WTC11 (cell line): ENCODE results near the gene EEF1A1. TPM values are rescaled to one million over a fixed set of nuclear protein-coding genes. Genes with fewer than 3 reads are reported as not detected.
"Not testable (repeated sequence)": the region's sequence is repeated elsewhere in the genome, so short reads cannot be mapped to it uniquely, and the experiment has no call there.

Experiments used
- ATAC-seq: fragments of 200-7000 bp; cut with Tn5 transposase; 2 replicates; pipeline ENCODE4 v1.10.0; 2021; ENCODE audit warnings: mild to moderate bottlenecking, moderate library complexity
- CTCF ChIA-PET: fragments of 300-600 bp; sonication (Branson Sonifier 250); formaldehyde crosslinking; loops from one replicate; lab custom pipeline; 2021; ENCODE audit warnings: antibody characterized with exemption; lab: Charles Lee
- POLR2A ChIA-PET: fragments of 350-600 bp; sonication (Branson Sonifier 250); formaldehyde crosslinking; loops from one replicate; lab custom pipeline; 2021; ENCODE audit warnings: antibody characterized with exemption; lab: Charles Lee
- DNase-seq: peaks from one replicate; pipeline ENCODE4 v3.0.0; 2021; ENCODE audit warnings: low spot score
- H3K27ac Mint-ChIP-seq: 2 replicates; pipeline ENCODE4 v1.8.0; 2021; ENCODE audit warnings: mixed read lengths
- H3K27me3 Mint-ChIP-seq: 2 replicates; pipeline ENCODE4 v1.8.0; 2021; ENCODE audit warnings: low read depth, mild to moderate bottlenecking, moderate library complexity, mixed read lengths
- H3K36me3 Mint-ChIP-seq: 2 replicates; pipeline ENCODE4 v1.8.0; 2021; ENCODE audit warnings: mixed read lengths
- H3K4me1 Mint-ChIP-seq: 2 replicates; pipeline ENCODE4 v1.8.0; 2022; ENCODE audit warnings: mixed read lengths
- H3K4me3 Mint-ChIP-seq: 2 replicates; pipeline ENCODE4 v1.8.0; 2021; ENCODE audit warnings: mild to moderate bottlenecking, moderate library complexity, mixed read lengths
- H3K9me3 Mint-ChIP-seq: 2 replicates; pipeline ENCODE4 v1.8.0; 2021; ENCODE audit warnings: mixed read lengths
- GABPB1 ChIP-seq: sonication (generic); formaldehyde crosslinking; IDR thresholded peaks from 2 replicates; pipeline ENCODE4 v1.8.1; 2023; ENCODE audit warnings: mild to moderate bottlenecking, missing genetic modification reagents
- IRF2 ChIP-seq: sonication (generic); formaldehyde crosslinking; IDR thresholded peaks from 2 replicates; pipeline ENCODE4 v1.8.0; 2022; ENCODE audit warnings: low read depth, missing genetic modification reagents, borderline replicate concordance
- MYBL2 ChIP-seq: sonication (generic); formaldehyde crosslinking; IDR thresholded peaks from 2 replicates; pipeline ENCODE4 v1.8.1; 2023; ENCODE audit warnings: mild to moderate bottlenecking, moderate library complexity, missing genetic modification reagents
- NFE2L1 ChIP-seq: sonication (generic); formaldehyde crosslinking; IDR thresholded peaks from 2 replicates; pipeline ENCODE4 v1.8.1; 2023; ENCODE audit warnings: missing genetic modification reagents
- ZNF423 ChIP-seq: fragments of 250-450 bp; sonication (Bioruptor Pico); IDR thresholded peaks from 2 replicates; pipeline ENCODE4 v2.1.2; 2022; ENCODE audit warnings: mild to moderate bottlenecking, moderate library complexity
- ZNF671 ChIP-seq: fragments of 250-450 bp; sonication (Bioruptor Pico); IDR thresholded peaks from 2 replicates; pipeline ENCODE4 v1.8.0; 2021; ENCODE audit warnings: mild to moderate bottlenecking
- total RNA-seq: library from RNA; stranded (reverse); gene quantifications from 3 replicates; pipeline ENCODE4 v1.2.3, GENCODE V29; 2021
- TF ChIP-seq, protein P1 (sequence below): fragments of 250-450 bp; sonication (Bioruptor Pico); IDR thresholded peaks from 2 replicates; pipeline ENCODE4 v1.8.0; 2021; ENCODE audit warnings: mild to moderate bottlenecking
- TF ChIP-seq, protein P2 (sequence below): sonication (generic); formaldehyde crosslinking; IDR thresholded peaks from 2 replicates; pipeline ENCODE4 v1.8.1; 2022; ENCODE audit warnings: low read depth, mild to moderate bottlenecking, moderate library complexity, missing genetic modification reagents, borderline replicate concordance
- TF ChIP-seq, protein P3 (sequence below): fragments of 250-450 bp; sonication (Bioruptor Pico); IDR thresholded peaks from 2 replicates; pipeline ENCODE4 v2.1.2; 2022; ENCODE audit warnings: mild to moderate bottlenecking, moderate library complexity
- TF ChIP-seq, protein P4 (sequence below): sonication (generic); formaldehyde crosslinking; IDR thresholded peaks from 2 replicates; pipeline ENCODE4 v1.8.0; 2022; ENCODE audit warnings: missing genetic modification reagents
- TF ChIP-seq, protein P5 (sequence below): sonication (generic); formaldehyde crosslinking; conservative IDR thresholded peaks from 2 replicates; pipeline ENCODE4 v1.8.1; 2023; ENCODE audit warnings: mild to moderate bottlenecking, low read depth, missing genetic modification reagents, moderate library complexity
- TF ChIP-seq, protein P6 (sequence below): fragments of 250-450 bp; sonication (Bioruptor Pico); IDR thresholded peaks from 2 replicates; pipeline ENCODE4 v1.9.0; 2021; ENCODE audit warnings: moderate library complexity, mild to moderate bottlenecking, inconsistent platforms, borderline replicate concordance
- TF ChIP-seq, protein P7 (sequence below): sonication (generic); formaldehyde crosslinking; IDR thresholded peaks from 2 replicates; pipeline ENCODE4 v1.8.1; 2023; ENCODE audit warnings: mild to moderate bottlenecking, missing genetic modification reagents

EEF1A1 gene
- total RNA-seq, 1 experiment from 2014 or later, result 11,564 TPM

DNA sequence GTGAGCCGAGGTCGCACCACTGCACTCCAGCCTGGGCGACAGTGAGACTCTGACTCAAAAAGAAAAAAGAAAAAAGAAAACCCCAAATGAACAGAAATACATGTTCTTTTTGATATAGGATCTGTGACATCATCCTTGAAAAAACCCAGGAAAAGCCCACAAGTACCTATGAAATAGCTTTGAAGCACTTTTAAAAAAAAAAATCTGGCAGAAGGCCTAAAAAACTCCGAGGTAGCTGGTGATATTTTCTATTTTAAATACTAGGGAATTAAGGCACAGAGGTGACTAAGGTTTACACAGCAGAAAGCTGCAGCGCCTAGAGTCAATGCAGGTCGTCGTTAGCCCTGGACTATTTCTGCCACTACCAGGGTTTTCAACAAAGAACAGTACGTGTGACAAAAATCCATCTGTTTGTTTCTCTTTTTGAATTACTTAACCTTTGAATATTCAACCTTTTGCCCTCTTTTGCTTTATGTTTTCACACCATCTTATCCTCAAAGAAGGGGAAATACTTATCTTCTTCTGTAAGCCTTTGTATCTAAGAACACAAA lies 39.4 kb upstream of the EEF1A1 start:
- ATAC-seq, result no peak
- Mint-ChIP-seq H3K27ac (no peak overlapping the region), H3K36me3 (no peaks in the 10 kb centered on the region), H3K27me3 (no peaks in the 10 kb centered on the region), H3K4me1 (peaks cover 34% of the 10 kb centered on the region), H3K4me3 (no peak overlapping the region), H3K9me3 (no peaks in the 10 kb centered on the region)
- no peak for TF ChIP-seq ZNF671 (CRISPR knock-in tag)
- no peak for TF ChIP-seq NFE2L1
- TF ChIP-seq GABPB1 (CRISPR knock-in tag), result no peak
- no peak for TF ChIP-seq ZNF423
- TF ChIP-seq, protein P1, sequence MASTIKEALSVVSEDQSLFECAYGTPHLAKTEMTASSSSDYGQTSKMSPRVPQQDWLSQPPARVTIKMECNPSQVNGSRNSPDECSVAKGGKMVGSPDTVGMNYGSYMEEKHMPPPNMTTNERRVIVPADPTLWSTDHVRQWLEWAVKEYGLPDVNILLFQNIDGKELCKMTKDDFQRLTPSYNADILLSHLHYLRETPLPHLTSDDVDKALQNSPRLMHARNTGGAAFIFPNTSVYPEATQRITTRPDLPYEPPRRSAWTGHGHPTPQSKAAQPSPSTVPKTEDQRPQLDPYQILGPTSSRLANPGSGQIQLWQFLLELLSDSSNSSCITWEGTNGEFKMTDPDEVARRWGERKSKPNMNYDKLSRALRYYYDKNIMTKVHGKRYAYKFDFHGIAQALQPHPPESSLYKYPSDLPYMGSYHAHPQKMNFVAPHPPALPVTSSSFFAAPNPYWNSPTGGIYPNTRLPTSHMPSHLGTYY (CRISPR knock-in tag), result no peak
- TF ChIP-seq, protein P2, sequence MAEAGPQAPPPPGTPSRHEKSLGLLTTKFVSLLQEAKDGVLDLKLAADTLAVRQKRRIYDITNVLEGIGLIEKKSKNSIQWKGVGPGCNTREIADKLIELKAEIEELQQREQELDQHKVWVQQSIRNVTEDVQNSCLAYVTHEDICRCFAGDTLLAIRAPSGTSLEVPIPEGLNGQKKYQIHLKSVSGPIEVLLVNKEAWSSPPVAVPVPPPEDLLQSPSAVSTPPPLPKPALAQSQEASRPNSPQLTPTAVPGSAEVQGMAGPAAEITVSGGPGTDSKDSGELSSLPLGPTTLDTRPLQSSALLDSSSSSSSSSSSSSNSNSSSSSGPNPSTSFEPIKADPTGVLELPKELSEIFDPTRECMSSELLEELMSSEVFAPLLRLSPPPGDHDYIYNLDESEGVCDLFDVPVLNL (CRISPR knock-in tag), result no peak
- TF ChIP-seq, protein P3, sequence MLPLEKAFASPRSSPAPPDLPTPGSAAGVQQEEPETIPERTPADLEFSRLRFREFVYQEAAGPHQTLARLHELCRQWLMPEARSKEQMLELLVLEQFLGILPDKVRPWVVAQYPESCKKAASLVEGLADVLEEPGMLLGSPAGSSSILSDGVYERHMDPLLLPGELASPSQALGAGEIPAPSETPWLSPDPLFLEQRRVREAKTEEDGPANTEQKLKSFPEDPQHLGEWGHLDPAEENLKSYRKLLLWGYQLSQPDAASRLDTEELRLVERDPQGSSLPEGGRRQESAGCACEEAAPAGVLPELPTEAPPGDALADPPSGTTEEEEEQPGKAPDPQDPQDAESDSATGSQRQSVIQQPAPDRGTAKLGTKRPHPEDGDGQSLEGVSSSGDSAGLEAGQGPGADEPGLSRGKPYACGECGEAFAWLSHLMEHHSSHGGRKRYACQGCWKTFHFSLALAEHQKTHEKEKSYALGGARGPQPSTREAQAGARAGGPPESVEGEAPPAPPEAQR (CRISPR knock-in tag), result no peak
- TF ChIP-seq, protein P4, sequence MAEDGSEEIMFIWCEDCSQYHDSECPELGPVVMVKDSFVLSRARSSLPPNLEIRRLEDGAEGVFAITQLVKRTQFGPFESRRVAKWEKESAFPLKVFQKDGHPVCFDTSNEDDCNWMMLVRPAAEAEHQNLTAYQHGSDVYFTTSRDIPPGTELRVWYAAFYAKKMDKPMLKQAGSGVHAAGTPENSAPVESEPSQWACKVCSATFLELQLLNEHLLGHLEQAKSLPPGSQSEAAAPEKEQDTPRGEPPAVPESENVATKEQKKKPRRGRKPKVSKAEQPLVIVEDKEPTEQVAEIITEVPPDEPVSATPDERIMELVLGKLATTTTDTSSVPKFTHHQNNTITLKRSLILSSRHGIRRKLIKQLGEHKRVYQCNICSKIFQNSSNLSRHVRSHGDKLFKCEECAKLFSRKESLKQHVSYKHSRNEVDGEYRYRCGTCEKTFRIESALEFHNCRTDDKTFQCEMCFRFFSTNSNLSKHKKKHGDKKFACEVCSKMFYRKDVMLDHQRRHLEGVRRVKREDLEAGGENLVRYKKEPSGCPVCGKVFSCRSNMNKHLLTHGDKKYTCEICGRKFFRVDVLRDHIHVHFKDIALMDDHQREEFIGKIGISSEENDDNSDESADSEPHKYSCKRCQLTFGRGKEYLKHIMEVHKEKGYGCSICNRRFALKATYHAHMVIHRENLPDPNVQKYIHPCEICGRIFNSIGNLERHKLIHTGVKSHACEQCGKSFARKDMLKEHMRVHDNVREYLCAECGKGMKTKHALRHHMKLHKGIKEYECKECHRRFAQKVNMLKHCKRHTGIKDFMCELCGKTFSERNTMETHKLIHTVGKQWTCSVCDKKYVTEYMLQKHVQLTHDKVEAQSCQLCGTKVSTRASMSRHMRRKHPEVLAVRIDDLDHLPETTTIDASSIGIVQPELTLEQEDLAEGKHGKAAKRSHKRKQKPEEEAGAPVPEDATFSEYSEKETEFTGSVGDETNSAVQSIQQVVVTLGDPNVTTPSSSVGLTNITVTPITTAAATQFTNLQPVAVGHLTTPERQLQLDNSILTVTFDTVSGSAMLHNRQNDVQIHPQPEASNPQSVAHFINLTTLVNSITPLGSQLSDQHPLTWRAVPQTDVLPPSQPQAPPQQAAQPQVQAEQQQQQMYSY, result no peak
- TF ChIP-seq IRF2 (CRISPR knock-in tag), result no peak
- TF ChIP-seq, protein P5, sequence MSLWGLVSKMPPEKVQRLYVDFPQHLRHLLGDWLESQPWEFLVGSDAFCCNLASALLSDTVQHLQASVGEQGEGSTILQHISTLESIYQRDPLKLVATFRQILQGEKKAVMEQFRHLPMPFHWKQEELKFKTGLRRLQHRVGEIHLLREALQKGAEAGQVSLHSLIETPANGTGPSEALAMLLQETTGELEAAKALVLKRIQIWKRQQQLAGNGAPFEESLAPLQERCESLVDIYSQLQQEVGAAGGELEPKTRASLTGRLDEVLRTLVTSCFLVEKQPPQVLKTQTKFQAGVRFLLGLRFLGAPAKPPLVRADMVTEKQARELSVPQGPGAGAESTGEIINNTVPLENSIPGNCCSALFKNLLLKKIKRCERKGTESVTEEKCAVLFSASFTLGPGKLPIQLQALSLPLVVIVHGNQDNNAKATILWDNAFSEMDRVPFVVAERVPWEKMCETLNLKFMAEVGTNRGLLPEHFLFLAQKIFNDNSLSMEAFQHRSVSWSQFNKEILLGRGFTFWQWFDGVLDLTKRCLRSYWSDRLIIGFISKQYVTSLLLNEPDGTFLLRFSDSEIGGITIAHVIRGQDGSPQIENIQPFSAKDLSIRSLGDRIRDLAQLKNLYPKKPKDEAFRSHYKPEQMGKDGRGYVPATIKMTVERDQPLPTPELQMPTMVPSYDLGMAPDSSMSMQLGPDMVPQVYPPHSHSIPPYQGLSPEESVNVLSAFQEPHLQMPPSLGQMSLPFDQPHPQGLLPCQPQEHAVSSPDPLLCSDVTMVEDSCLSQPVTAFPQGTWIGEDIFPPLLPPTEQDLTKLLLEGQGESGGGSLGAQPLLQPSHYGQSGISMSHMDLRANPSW, result no peak
- no peak for TF ChIP-seq MYBL2 (CRISPR knock-in tag)
- TF ChIP-seq, protein P6, sequence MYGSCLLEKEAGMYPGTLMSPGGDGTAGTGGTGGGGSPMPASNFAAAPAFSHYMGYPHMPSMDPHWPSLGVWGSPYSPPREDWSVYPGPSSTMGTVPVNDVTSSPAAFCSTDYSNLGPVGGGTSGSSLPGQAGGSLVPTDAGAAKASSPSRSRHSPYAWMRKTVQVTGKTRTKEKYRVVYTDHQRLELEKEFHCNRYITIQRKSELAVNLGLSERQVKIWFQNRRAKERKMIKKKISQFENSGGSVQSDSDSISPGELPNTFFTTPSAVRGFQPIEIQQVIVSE (CRISPR knock-in tag), result no peak
- TF ChIP-seq, protein P7, sequence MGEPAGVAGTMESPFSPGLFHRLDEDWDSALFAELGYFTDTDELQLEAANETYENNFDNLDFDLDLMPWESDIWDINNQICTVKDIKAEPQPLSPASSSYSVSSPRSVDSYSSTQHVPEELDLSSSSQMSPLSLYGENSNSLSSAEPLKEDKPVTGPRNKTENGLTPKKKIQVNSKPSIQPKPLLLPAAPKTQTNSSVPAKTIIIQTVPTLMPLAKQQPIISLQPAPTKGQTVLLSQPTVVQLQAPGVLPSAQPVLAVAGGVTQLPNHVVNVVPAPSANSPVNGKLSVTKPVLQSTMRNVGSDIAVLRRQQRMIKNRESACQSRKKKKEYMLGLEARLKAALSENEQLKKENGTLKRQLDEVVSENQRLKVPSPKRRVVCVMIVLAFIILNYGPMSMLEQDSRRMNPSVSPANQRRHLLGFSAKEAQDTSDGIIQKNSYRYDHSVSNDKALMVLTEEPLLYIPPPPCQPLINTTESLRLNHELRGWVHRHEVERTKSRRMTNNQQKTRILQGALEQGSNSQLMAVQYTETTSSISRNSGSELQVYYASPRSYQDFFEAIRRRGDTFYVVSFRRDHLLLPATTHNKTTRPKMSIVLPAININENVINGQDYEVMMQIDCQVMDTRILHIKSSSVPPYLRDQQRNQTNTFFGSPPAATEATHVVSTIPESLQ (CRISPR knock-in tag), result no peak
- DNase-seq, result no peak
- POLR2A ChIA-PET, result interaction anchor here (0.6 to 1.6 kb wide), 2 partner anchors 19 to 23 kb away, joined by 3 read pairs; no protein-coding TSS in a partner anchor
- CTCF ChIA-PET, result interaction anchor here (1.5 kb wide), 1 partner anchor 12 kb away, joined by 5 read pairs; no protein-coding TSS in a partner anchor

DNA sequence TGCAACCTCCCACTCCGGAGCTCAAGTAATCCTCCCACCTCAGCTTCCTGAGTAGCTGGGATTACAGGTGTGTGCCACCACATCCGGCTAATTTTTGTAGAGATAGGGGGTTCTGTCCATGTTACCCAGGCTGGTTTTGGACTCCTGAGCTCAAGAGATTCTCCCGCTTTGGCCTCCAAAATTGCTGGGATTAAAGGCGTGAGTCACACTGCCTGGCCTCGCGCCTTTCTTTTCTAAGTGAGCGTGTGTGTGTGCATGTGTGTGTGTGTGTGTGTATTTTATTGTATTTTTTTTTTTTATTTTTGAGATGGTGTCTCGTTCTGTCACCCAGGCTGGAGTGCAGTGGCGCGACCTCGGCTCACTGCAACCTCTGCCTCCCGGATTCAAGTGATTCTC lies 38.6 kb upstream of the EEF1A1 start:
- H3K4me1 Mint-ChIP-seq, result peaks cover 26% of the 10 kb centered on the region
- H3K27ac Mint-ChIP-seq, ATAC-seq: not testable (repeated sequence)

More for the DNA sequence above, 38.6 kb upstream of the EEF1A1 start:
- not testable (repeated sequence) for H3K9me3 Mint-ChIP-seq, H3K4me3 Mint-ChIP-seq, H3K36me3 Mint-ChIP-seq, DNase-seq, H3K27me3 Mint-ChIP-seq
- ChIA-PET CTCF (interaction anchor here (0.6 to 3.2 kb wide), 8 partner anchors 11 to 94 kb away, joined by 3 to 41 read pairs (median 4); partner anchors contain the start of gene SLC17A5), POLR2A (interaction anchor here (0.6 to 1.6 kb wide), 6 partner anchors 20 to 47 kb away, joined by 3 to 4 read pairs (median 3); no protein-coding TSS in a partner anchor)
